GM23338 (cell line): ENCODE results near the gene MEIG1. TPM values are rescaled to one million over a fixed set of nuclear protein-coding genes. Genes with fewer than 3 reads are reported as not detected.

Experiments used
- ATAC-seq: fragments of 200-7000 bp; cut with Tn5 transposase; 3 replicates; pipeline ENCODE4 v1.9.1; 2020
- DNase-seq: peaks from one replicate; pipeline ENCODE4 v3.0.0-alpha.2; 2015; ENCODE audit warnings: low spot score
- H2AFZ ChIP-seq: fragments of 200-600 bp; sonication (generic); 2 replicates; pipeline ENCODE4 v1.8.0; 2016; ENCODE audit warnings: antibody characterized with exemption, mild to moderate bottlenecking, moderate library complexity
- H3F3A ChIP-seq: fragments of 200-600 bp; sonication (generic); replicated peaks from 2 replicates; pipeline ENCODE4 v1.8.0; 2017; ENCODE audit warnings: antibody characterized with exemption, mixed run types, low read depth
- H3K27ac ChIP-seq: fragments of 200-600 bp; sonication (generic); 2 replicates; pipeline ENCODE4 v1.6.1; 2016; ENCODE audit warnings: low read depth
- H3K27me3 ChIP-seq: fragments of 200-600 bp; sonication (generic); 2 replicates; pipeline ENCODE4 v1.8.0; 2016; ENCODE audit warnings: mild to moderate bottlenecking, mixed run types, moderate library complexity; ENCODE audit not compliant: insufficient read depth
- H3K36me3 ChIP-seq: fragments of 200-600 bp; sonication (generic); 2 replicates; pipeline ENCODE4 v1.8.0; 2016; ENCODE audit warnings: mild to moderate bottlenecking; ENCODE audit not compliant: insufficient read depth
- H3K4me1 ChIP-seq: fragments of 200-600 bp; sonication (generic); 2 replicates; pipeline ENCODE4 v1.8.0; 2016; ENCODE audit warnings: mild to moderate bottlenecking, moderate library complexity; ENCODE audit not compliant: insufficient read depth
- H3K4me2 ChIP-seq: fragments of 200-600 bp; sonication (generic); 2 replicates; pipeline ENCODE4 v1.7.1; 2017; ENCODE audit warnings: mixed run types
- H3K4me3 ChIP-seq: fragments of 200-600 bp; sonication (generic); 2 replicates; pipeline ENCODE4 v1.6.1; 2016; ENCODE audit warnings: mixed run types
- H3K79me2 ChIP-seq: fragments of 200-600 bp; sonication (generic); replicated peaks from 2 replicates; pipeline ENCODE4 v1.8.0; 2017; ENCODE audit warnings: mild to moderate bottlenecking; ENCODE audit not compliant: insufficient read depth
- H3K9me2 ChIP-seq: fragments of 200-600 bp; sonication (generic); 2 replicates; pipeline ENCODE4 v1.8.0; 2017; ENCODE audit not compliant: insufficient read depth
- H4K20me1 ChIP-seq: fragments of 200-600 bp; sonication (generic); replicated peaks from 2 replicates; pipeline ENCODE4 v1.8.0; 2017; ENCODE audit warnings: mild to moderate bottlenecking; ENCODE audit not compliant: insufficient read depth
- H3K27ac Mint-ChIP-seq: 2 replicates; pipeline ENCODE4 v1.8.0; 2020; ENCODE audit warnings: inconsistent platforms, mild to moderate bottlenecking, moderate library complexity, mixed read lengths
- H3K27me3 Mint-ChIP-seq: 3 replicates; pipeline ENCODE4 v1.8.0; 2022; ENCODE audit warnings: low read depth, mild to moderate bottlenecking, moderate library complexity, mixed read lengths, inconsistent platforms; ENCODE audit not compliant: insufficient read depth, poor library complexity
- H3K36me3 Mint-ChIP-seq: 3 replicates; pipeline ENCODE4 v1.8.0; 2021; ENCODE audit warnings: low read depth, mild to moderate bottlenecking, inconsistent platforms, moderate library complexity, mixed read lengths
- H3K4me1 Mint-ChIP-seq: 3 replicates; pipeline ENCODE4 v1.8.0; 2020; ENCODE audit warnings: mild to moderate bottlenecking, inconsistent platforms, mixed read lengths
- H3K4me3 Mint-ChIP-seq: 3 replicates; pipeline ENCODE4 v1.8.0; 2021; ENCODE audit warnings: moderate library complexity, mild to moderate bottlenecking, inconsistent platforms, mixed read lengths
- H3K9me3 Mint-ChIP-seq: 3 replicates; pipeline ENCODE4 v1.8.0; 2020; ENCODE audit warnings: moderate library complexity, mild to moderate bottlenecking, inconsistent platforms, mixed read lengths
- CREB1 ChIP-seq: fragments of 250-450 bp; sonication (Bioruptor Pico); IDR thresholded peaks from 2 replicates; pipeline ENCODE4 v1.5.0; 2020; ENCODE audit warnings: low read depth, mild to moderate bottlenecking, moderate library complexity
- EZH2phosphoT487 ChIP-seq: fragments of 200-600 bp; sonication (generic); IDR thresholded peaks from one replicate; pipeline ENCODE4 v1.8.1; 2018; ENCODE audit warnings: antibody characterized with exemption; ENCODE audit not compliant: unreplicated experiment
- JUNB ChIP-seq: IDR thresholded peaks from one replicate; pipeline ENCODE4 v1.6.1; 2016; ENCODE audit warnings: antibody characterized with exemption; ENCODE audit not compliant: unreplicated experiment
- NANOG ChIP-seq: IDR thresholded peaks from 2 replicates; pipeline ENCODE4 v1.6.1; 2016; ENCODE audit warnings: antibody characterized with exemption, borderline replicate concordance
- ZNF114 ChIP-seq: fragments of 250-450 bp; sonication (Bioruptor Pico); IDR thresholded peaks from 2 replicates; pipeline ENCODE4 v1.5.0; 2020; ENCODE audit warnings: mild to moderate bottlenecking, moderate library complexity
- ZNF462 ChIP-seq: fragments of 250-450 bp; sonication (Bioruptor Pico); IDR thresholded peaks from 2 replicates; pipeline ENCODE4 v1.5.0; 2020; ENCODE audit warnings: mild to moderate bottlenecking, moderate library complexity
- polyA plus RNA-seq: library from polyadenylated mRNA; unstranded; fragments of >200 nt; fragmentation: Nextera tagmentation; extraction: Ambion mirVana; gene quantifications from 2 replicates; pipeline ENCODE4 v1.2.1, GENCODE V29; 2016
- total RNA-seq: library from RNA; depleted of rRNA; stranded (reverse); fragments of >200 nt; shearing (Covaris generic); gene quantifications from 2 replicates; pipeline ENCODE4 v1.2.3, GENCODE V29; 2014

MEIG1 gene
- total and polyA plus RNA-seq, 2 experiments from 2014 or later: 1.2 TPM; not detected in 1

GRCh38 chr10:14949291-14949690 is 9.9 kb upstream of the MEIG1 start:
- Histone ChIP-seq H3K9me2 (no peaks in the 10 kb centered on the region), H3K4me2 (no peak overlapping the region), H3K79me2 (no peaks in the 10 kb centered on the region; the same call in 1 of the 2 replicates), H3K36me3 (peaks cover 12% of the 10 kb centered on the region; the same call in 1 of the 2 replicates), H3K27ac (no peak overlapping the region), H2AFZ (no peak overlapping the region), H3K27me3 (peaks cover 17% of the 10 kb centered on the region), H3K4me1 (peaks cover 8% of the 10 kb centered on the region), H4K20me1 (peaks cover 12% of the 10 kb centered on the region), H3F3A (peaks cover 7% of the 10 kb centered on the region), H3K4me3 (no peak overlapping the region)
- no peaks in the 10 kb centered on the region; the same call in 2 of the 3 replicates for H3K9me3 Mint-ChIP-seq
- no peak overlapping the region for H3K4me3 Mint-ChIP-seq
- peaks cover 21% of the 10 kb centered on the region for H3K36me3 Mint-ChIP-seq
- no peak overlapping the region for H3K27ac Mint-ChIP-seq
- H3K27me3 Mint-ChIP-seq: peaks cover 11% of the 10 kb centered on the region
- TF ChIP-seq NANOG: no peak
- TF ChIP-seq CREB1 (CRISPR knock-in tag): no peak
- no peak for TF ChIP-seq JUNB
- TF ChIP-seq ZNF462 (CRISPR knock-in tag): no peak
- H3K4me1 Mint-ChIP-seq: peaks cover 15% of the 10 kb centered on the region
- DNase-seq (no peak), ATAC-seq (no peak)

GRCh38 chr10:14952851-14953423 is 6.3 kb upstream of the MEIG1 start:
- H2AFZ ChIP-seq: peak overlapping the region; percentile 85; the same call in 1 of the 2 replicates
- no peaks in the 10 kb centered on the region; the same call in 1 of the 2 replicates for H3K79me2 ChIP-seq
- Mint-ChIP-seq H3K4me3 (peak overlapping the region; percentile 90), H3K36me3 (peaks cover 7% of the 10 kb centered on the region; the same call in 1 of the 3 replicates), H3K4me1 (peaks cover 19% of the 10 kb centered on the region), H3K9me3 (no peaks in the 10 kb centered on the region; the same call in 1 of the 3 replicates), H3K27ac (no peak overlapping the region), H3K27me3 (peaks cover 33% of the 10 kb centered on the region)
- peak overlapping the region; percentile 97 for H3K4me2 ChIP-seq
- peaks cover 33% of the 10 kb centered on the region for H3K27me3 ChIP-seq
- peak; percentile 50 for DNase-seq
- H3K4me3 ChIP-seq: peak overlapping the region; percentile 81
- H4K20me1 ChIP-seq: peaks cover 12% of the 10 kb centered on the region
- peaks cover 5% of the 10 kb centered on the region; the same call in 1 of the 2 replicates for H3K36me3 ChIP-seq
- no peak overlapping the region for H3K27ac ChIP-seq
- peaks cover 7% of the 10 kb centered on the region for H3F3A ChIP-seq
- ATAC-seq: peak; percentile 52
- H3K4me1 ChIP-seq: peaks cover 8% of the 10 kb centered on the region
- no peaks in the 10 kb centered on the region for H3K9me2 ChIP-seq
- TF ChIP-seq ZNF462 (CRISPR knock-in tag): no peak
- TF ChIP-seq EZH2phosphoT487: no peak
- TF ChIP-seq ZNF114: no peak
